Keratinocyte (primary cell): ENCODE results near the gene FAM169A. TPM values are rescaled to one million over a fixed set of nuclear protein-coding genes. Genes with fewer than 3 reads are reported as not detected.

Experiments
- DNase-seq: peaks from one replicate; pipeline ENCODE4 v3.0.0-alpha.2; 2011; ENCODE audit warnings: low read depth, missing footprints, low spot score
- FAIRE-seq: peaks from 2 replicates; lab custom pipeline; 2011; peaks lifted over from hg19 to GRCh38; lab: Jason Lieb, UNC
- H2AFZ ChIP-seq: 2 replicates; pipeline ENCODE4 v1.6.0; 2012; ENCODE audit warnings: low read length, control low read depth, inconsistent platforms; ENCODE audit not compliant: control insufficient read depth
- H3K27ac ChIP-seq: 2 replicates; pipeline ENCODE4 v1.5.1; 2011; ENCODE audit warnings: low read length; ENCODE audit not compliant: control insufficient read depth, insufficient read depth
- H3K27me3 ChIP-seq: 3 replicates; pipeline ENCODE4 v1.6.0; 2011; ENCODE audit warnings: low read length; ENCODE audit not compliant: control insufficient read depth, insufficient read depth; ENCODE audit errors: extremely low read depth
- H3K36me3 ChIP-seq, 2 experiments: 2 replicates in 1 of 2; 3 replicates in 1 of 2; pipeline ENCODE4 v1.5.1; 2011; ENCODE audit warnings: low read length in 2 of 2, mild to moderate bottlenecking in 1 of 2; ENCODE audit not compliant: control insufficient read depth in 2 of 2, insufficient read depth in 2 of 2; ENCODE audit errors: extremely low read depth in 1 of 2
- H3K4me1 ChIP-seq: 3 replicates; pipeline ENCODE4 v1.5.1; 2011; ENCODE audit warnings: low read length; ENCODE audit not compliant: control insufficient read depth, insufficient read depth; ENCODE audit errors: extremely low read depth
- H3K4me2 ChIP-seq: 3 replicates; pipeline ENCODE4 v1.6.0; 2011; ENCODE audit warnings: low read depth, low read length; ENCODE audit not compliant: control insufficient read depth, insufficient read depth; ENCODE audit errors: extremely low read depth
- H3K4me3 ChIP-seq, 3 experiments: fragments of 200-600 bp in 1 of 3; sonication (generic) in 1 of 3; 2 replicates in 2 of 3; 3 replicates in 1 of 3; pipeline ENCODE4 v1.5.1; 2011 to 2016; ENCODE audit warnings: low read length in 3 of 3, mild to moderate bottlenecking in 3 of 3, control low read depth in 2 of 3, inconsistent platforms in 1 of 3, low read depth in 1 of 3, mixed read lengths in 1 of 3, mixed run types in 1 of 3, moderate library complexity in 1 of 3; ENCODE audit not compliant: control insufficient read depth in 2 of 3, insufficient read depth in 2 of 3; ENCODE audit errors: extremely low read depth in 1 of 3
- H3K79me2 ChIP-seq: 2 replicates; pipeline ENCODE4 v1.6.0; 2012; ENCODE audit warnings: low read length; ENCODE audit not compliant: control insufficient read depth, insufficient read depth
- H3K9ac ChIP-seq: 3 replicates; pipeline ENCODE4 v1.6.0; 2011; ENCODE audit warnings: low read length; ENCODE audit not compliant: control insufficient read depth, insufficient read depth; ENCODE audit errors: extremely low read depth
- H3K9me1 ChIP-seq: 3 replicates; pipeline ENCODE4 v1.6.0; 2011; ENCODE audit warnings: low read length; ENCODE audit not compliant: control insufficient read depth, insufficient read depth; ENCODE audit errors: extremely low read depth
- H3K9me3 ChIP-seq: 2 replicates; pipeline ENCODE4 v1.5.1; 2012; ENCODE audit warnings: low read depth, low read length; ENCODE audit not compliant: control insufficient read depth
- H4K20me1 ChIP-seq: 3 replicates; pipeline ENCODE4 v1.6.0; 2011; ENCODE audit warnings: low read length; ENCODE audit not compliant: control insufficient read depth, insufficient read depth; ENCODE audit errors: extremely low read depth
- CTCF ChIP-seq, 3 experiments: IDR thresholded peaks in 1 of 3; conservative IDR thresholded peaks in 1 of 3; optimal IDR thresholded peaks in 1 of 3; 2 replicates in 2 of 3; 3 replicates in 1 of 3; pipeline versions ENCODE3 to v1.5.1; 2011; ENCODE audit warnings: low read length in 3 of 3, mild to moderate bottlenecking in 3 of 3, moderate library complexity in 2 of 3, control low read depth in 1 of 3, inconsistent platforms in 1 of 3; ENCODE audit not compliant: insufficient read depth in 2 of 3; ENCODE audit errors: extremely low read depth in 1 of 3
- EZH2 ChIP-seq: IDR thresholded peaks from one replicate; pipeline ENCODE4 v1.6.1; 2012; ENCODE audit warnings: inconsistent platforms, mild to moderate bottlenecking, low read length, moderate library complexity
- dilution Hi-C: fragments of 300-500 bp; cut with MboI; formaldehyde crosslinking; loops from one replicate; pipeline ENCODE4 v1.7.0; 2020; ENCODE audit warnings: low sequenced_read_pairs; ENCODE audit not compliant: extremely low pct_ligation_motif_present
- polyA plus RNA-seq, 5 experiments: library from polyadenylated mRNA; depleted of rRNA in 3 of 5; stranded (reverse) in 3 of 5; stranded (forward) in 1 of 5; unstranded in 1 of 5; fragments of >200 nt; gene quantifications; 1 replicate in 1 of 5; 2 replicates in 3 of 5; 3 replicates in 1 of 5; pipeline versions ENCODE4 v1.2.1 to v1.2.3, GENCODE V29; 2011 to 2012; ENCODE audit warnings: missing spikeins in 2 of 5, low read depth in 1 of 5, low replicate concordance in 1 of 5

The FAM169A gene
- polyA plus RNA-seq, 1 donor (not counting 4 experiments of a cell fraction or from before 2014, with no cell fraction given), result 13.1 TPM

DNA sequence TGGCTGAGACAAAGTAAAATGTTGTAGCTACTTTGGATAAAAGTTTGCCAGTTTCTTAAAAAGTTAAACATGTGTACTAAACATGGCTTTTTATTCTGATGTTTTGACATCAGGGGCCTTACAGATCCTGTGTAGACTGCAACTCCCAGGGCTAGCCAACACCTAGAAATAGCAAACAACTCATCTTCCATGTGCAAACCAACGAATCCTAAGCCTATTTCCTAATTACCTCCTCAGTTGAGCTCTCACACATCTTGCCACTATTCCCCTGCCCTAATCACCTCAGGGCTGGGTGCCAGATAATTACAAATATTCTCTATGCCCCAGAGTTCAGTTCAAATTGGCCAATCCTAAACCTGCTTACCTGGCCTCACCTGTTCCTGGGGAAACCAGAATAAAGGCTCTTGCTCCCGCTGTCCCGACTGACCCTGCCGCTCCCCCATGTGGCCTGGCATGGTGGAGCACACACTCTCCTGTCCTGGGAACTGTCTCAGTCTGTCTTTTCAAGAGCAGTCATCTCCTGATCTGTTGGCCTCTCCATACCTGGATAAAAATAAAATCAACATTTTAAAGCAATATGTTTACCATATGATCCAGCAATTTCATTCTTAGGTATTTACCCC lies 37.1 kb upstream of the FAM169A start:
- peaks cover 3% of the 10 kb centered on the region for H3K4me1 ChIP-seq
- no peak overlapping the region for H2AFZ ChIP-seq
- no peak overlapping the region for H3K9ac ChIP-seq
- no peaks in the 10 kb centered on the region for H3K27me3 ChIP-seq
- H4K20me1 ChIP-seq, result no peaks in the 10 kb centered on the region
- no peak overlapping the region for H3K27ac ChIP-seq
- no peaks in the 10 kb centered on the region for H3K36me3 ChIP-seq
- H3K4me3 ChIP-seq, result no peak overlapping the region
- H3K4me2 ChIP-seq, result no peak overlapping the region
- dilution Hi-C loops, result no loop called here
- DNase-seq (peak; percentile 50), FAIRE-seq (peak; percentile 64)
- no peaks in the 10 kb centered on the region for H3K9me1 ChIP-seq
- peak; percentile 89 to 96 (median 90) for TF ChIP-seq CTCF (optimal IDR thresholded peaks at IDR 0.05 in 1 of 3, IDR thresholded peaks at IDR 0.05 in 1 of 3, conservative IDR thresholded peaks at IDR 0.05 in 1 of 3; ENCODE audit: extremely low read depth in 1 of 3, insufficient read depth in 2 of 3, low read length in 3 of 3)
- TF ChIP-seq EZH2, result no peak
- H3K9me3 ChIP-seq, result no peaks in the 10 kb centered on the region
- no peaks in the 10 kb centered on the region for H3K79me2 ChIP-seq

DNA sequence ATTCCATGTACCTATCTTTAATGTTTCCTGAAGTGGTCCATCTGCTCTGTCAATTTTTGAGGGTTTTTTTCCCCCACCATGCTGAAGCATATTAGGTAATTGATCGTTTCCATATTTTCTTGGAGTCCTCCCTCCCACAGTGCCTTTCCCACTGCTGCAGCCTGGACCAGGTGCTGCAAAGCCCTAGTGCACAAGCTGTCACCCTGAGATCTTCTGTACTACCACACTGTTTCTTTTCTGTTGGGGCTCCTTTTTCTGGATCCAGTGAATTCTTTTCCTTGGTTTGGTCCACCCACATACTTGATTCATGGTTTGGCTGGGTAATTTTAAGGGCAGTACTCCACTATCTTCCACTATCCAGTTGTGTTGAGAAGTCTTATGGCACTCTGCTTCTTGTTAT lies 30.9 kb upstream of the FAM169A start:
- H3K27ac ChIP-seq, result no peak overlapping the region
- DNase-seq (no peak), FAIRE-seq (no peak)
- no peak overlapping the region for H3K9ac ChIP-seq
- no peaks in the 10 kb centered on the region for H3K9me1 ChIP-seq
- no peaks in the 10 kb centered on the region for H3K36me3 ChIP-seq
- no peak for TF ChIP-seq EZH2
- TF ChIP-seq CTCF (optimal IDR thresholded peaks at IDR 0.05 in 1 of 3, IDR thresholded peaks at IDR 0.05 in 1 of 3, conservative IDR thresholded peaks at IDR 0.05 in 1 of 3; ENCODE audit: extremely low read depth in 1 of 3, insufficient read depth in 2 of 3, low read length in 3 of 3), result no peak
- no peaks in the 10 kb centered on the region for H3K79me2 ChIP-seq
- H3K4me3 ChIP-seq, result no peak overlapping the region
- H4K20me1 ChIP-seq, result no peaks in the 10 kb centered on the region
- H3K4me2 ChIP-seq, result no peak overlapping the region
- dilution Hi-C loops, result no loop called here
- no peaks in the 10 kb centered on the region for H3K27me3 ChIP-seq
- H3K9me3 ChIP-seq, result no peaks in the 10 kb centered on the region
- H2AFZ ChIP-seq, result no peak overlapping the region
- peaks cover 5% of the 10 kb centered on the region for H3K4me1 ChIP-seq
